ENCODE results near the gene CD300H.

DNA sequence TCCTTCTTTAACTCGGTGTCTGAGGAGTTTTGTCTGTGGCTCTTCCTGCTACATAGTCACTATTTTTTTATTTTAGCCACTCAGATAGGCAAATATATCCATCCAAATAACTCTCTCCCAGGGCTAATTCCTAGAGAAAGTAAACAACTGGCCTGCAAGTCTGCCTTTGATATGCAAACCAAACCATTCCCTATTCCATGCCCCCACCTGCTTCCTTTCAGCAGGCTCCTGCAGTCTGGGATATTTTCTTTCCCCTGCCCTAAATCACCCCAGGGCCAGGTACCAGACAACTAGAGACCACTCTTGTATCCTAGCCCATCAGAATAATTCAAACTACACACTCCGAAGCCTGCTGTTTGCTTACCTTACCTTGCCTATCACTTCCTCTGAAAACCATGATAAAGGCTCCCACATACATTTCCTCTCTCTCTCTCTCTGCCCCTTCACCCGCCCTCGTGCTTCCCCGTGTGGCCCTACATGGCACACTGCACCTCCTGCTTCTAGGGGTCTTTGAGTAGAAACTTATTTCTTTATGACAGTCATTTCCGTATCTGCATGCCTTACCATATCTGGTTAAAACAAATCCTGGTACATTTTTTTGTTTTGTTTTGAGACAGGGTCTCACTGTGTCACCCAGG lies 8.3 kb downstream of the CD300H start:
- TF ChIP-seq, protein P1, sequence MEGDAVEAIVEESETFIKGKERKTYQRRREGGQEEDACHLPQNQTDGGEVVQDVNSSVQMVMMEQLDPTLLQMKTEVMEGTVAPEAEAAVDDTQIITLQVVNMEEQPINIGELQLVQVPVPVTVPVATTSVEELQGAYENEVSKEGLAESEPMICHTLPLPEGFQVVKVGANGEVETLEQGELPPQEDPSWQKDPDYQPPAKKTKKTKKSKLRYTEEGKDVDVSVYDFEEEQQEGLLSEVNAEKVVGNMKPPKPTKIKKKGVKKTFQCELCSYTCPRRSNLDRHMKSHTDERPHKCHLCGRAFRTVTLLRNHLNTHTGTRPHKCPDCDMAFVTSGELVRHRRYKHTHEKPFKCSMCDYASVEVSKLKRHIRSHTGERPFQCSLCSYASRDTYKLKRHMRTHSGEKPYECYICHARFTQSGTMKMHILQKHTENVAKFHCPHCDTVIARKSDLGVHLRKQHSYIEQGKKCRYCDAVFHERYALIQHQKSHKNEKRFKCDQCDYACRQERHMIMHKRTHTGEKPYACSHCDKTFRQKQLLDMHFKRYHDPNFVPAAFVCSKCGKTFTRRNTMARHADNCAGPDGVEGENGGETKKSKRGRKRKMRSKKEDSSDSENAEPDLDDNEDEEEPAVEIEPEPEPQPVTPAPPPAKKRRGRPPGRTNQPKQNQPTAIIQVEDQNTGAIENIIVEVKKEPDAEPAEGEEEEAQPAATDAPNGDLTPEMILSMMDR (conservative IDR thresholded peaks at IDR 0.05) = no peak
- no peak for TF ChIP-seq ZFX (IDR thresholded peaks at IDR 0.05)
